Sigmoid colon (tissue), 4 donors: Measurements from ENCODE around the gene DNAJC2.

ENCODE experiments used
- CTCF ChIP-seq, 4 experiments: fragments of 450-650 bp in 3 of 4; fragments of 200-600 bp in 1 of 4; IDR thresholded peaks; one replicate each; pipeline ENCODE4 v1.5.1; 2016 to 2019; ENCODE audit warnings: antibody characterized with exemption in 4 of 4, mild to moderate bottlenecking in 3 of 4, moderate library complexity in 2 of 4
- EP300 ChIP-seq, 4 donors: sonication (generic); formaldehyde crosslinking; IDR thresholded peaks; one replicate each; pipeline ENCODE4 v1.6.1; 2017; ENCODE audit warnings: antibody characterized with exemption in 4 of 4
- POLR2A ChIP-seq, 2 donors: fragments of 450-650 bp; IDR thresholded peaks; one replicate each; pipeline ENCODE4 v1.6.1; 2016; ENCODE audit warnings: antibody characterized with exemption in 2 of 2, mild to moderate bottlenecking in 2 of 2, moderate library complexity in 2 of 2

- no peak for TF ChIP-seq CTCF (IDR thresholded peaks at IDR 0.05)
- TF ChIP-seq EP300 (IDR thresholded peaks at IDR 0.05), result no peak
- no peak for TF ChIP-seq POLR2A (IDR thresholded peaks at IDR 0.05)
Measured at GRCh38 chr7:103381280-103382031, 36.9 kb upstream of the DNAJC2 start.
